Transverse colon (tissue), 4 donors: Measurements from ENCODE around the gene PCSK5.

ENCODE experiments used
- EP300 ChIP-seq: sonication (generic); formaldehyde crosslinking; IDR thresholded peaks from one replicate; pipeline ENCODE4 v1.6.1; 2017; ENCODE audit warnings: antibody characterized with exemption, low read depth
- POLR2A ChIP-seq: fragments of 450-650 bp; IDR thresholded peaks from one replicate; pipeline ENCODE4 v1.6.1; 2016; ENCODE audit warnings: antibody characterized with exemption, mild to moderate bottlenecking, moderate library complexity
- POLR2AphosphoS5 ChIP-seq, 3 donors: sonication (generic); formaldehyde crosslinking; IDR thresholded peaks; one replicate each; pipeline ENCODE4 v1.6.1; 2016; ENCODE audit warnings: antibody characterized with exemption in 3 of 3
- TF ChIP-seq, protein P1 (sequence below), 5 experiments: fragments of 200-600 bp in 3 of 5; fragments of 450-650 bp in 2 of 5; sonication (generic) in 3 of 5; IDR thresholded peaks; 1 replicate in 2 of 5; 2 replicates in 3 of 5; pipeline ENCODE4 v1.5.1; 2016 to 2017; ENCODE audit warnings: antibody characterized with exemption in 5 of 5, inconsistent platforms in 3 of 5, mild to moderate bottlenecking in 2 of 5, moderate library complexity in 1 of 5

DNA sequence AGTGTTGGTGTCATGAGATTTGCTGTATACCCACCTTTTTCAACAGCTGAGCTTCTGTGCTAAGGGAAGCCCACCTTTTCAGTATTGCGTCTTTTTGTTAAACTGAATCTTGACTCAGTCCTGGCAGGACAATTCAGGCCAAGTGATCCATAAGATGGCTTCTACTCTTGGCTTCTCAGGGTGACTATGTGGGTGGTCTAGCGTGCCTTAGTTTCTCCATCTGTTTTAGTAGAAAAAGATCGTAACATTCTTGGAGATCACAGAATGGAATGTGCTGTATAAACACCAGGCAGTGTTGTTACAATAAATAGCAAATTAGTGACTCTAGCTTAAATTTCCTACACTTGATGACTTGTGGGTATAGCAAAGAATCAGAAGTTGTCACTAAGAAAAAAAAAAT lies 66.6 kb downstream of the PCSK5 start:
- TF ChIP-seq, protein P1, sequence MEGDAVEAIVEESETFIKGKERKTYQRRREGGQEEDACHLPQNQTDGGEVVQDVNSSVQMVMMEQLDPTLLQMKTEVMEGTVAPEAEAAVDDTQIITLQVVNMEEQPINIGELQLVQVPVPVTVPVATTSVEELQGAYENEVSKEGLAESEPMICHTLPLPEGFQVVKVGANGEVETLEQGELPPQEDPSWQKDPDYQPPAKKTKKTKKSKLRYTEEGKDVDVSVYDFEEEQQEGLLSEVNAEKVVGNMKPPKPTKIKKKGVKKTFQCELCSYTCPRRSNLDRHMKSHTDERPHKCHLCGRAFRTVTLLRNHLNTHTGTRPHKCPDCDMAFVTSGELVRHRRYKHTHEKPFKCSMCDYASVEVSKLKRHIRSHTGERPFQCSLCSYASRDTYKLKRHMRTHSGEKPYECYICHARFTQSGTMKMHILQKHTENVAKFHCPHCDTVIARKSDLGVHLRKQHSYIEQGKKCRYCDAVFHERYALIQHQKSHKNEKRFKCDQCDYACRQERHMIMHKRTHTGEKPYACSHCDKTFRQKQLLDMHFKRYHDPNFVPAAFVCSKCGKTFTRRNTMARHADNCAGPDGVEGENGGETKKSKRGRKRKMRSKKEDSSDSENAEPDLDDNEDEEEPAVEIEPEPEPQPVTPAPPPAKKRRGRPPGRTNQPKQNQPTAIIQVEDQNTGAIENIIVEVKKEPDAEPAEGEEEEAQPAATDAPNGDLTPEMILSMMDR (IDR thresholded peaks at IDR 0.05) = no peak
- no peak for TF ChIP-seq EP300
- no peak for TF ChIP-seq POLR2AphosphoS5 (IDR thresholded peaks at IDR 0.05)
- no peak for TF ChIP-seq POLR2A
